Embryonic facial prominence (tissue), 1 donor: Measurements from ENCODE around the gene TMEM170A.
"Not testable (repeated sequence)": the region's sequence is repeated elsewhere in the genome, so short reads cannot be mapped to it uniquely, and the experiment has no call there.

ENCODE experiments used
- DNase-seq: peaks from one replicate; pipeline ENCODE4 v3.0.0-alpha.2; 2016; ENCODE audit errors: extremely low spot score

TMEM170A gene

DNA sequence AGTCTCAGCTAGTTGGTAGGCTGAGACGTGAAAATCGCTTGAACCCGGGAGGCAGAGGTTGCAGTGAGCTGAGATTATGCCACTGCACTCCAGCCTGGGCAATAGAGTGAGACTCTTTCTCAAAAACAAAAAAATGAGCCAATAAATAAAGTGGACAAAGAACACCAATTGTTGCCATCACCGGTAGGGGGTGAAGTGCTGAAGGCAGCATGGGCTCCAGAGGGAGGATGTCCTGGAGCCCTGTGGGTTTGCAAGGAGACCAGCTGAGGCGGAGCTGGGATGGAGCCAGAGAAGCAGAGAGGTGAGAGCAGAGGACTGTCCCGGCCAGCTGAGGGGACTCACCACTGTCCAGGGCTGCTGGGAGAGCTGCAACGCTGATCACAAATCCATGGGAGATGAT lies 17.0 kb upstream of the TMEM170A start:
- no peak for DNase-seq

DNA sequence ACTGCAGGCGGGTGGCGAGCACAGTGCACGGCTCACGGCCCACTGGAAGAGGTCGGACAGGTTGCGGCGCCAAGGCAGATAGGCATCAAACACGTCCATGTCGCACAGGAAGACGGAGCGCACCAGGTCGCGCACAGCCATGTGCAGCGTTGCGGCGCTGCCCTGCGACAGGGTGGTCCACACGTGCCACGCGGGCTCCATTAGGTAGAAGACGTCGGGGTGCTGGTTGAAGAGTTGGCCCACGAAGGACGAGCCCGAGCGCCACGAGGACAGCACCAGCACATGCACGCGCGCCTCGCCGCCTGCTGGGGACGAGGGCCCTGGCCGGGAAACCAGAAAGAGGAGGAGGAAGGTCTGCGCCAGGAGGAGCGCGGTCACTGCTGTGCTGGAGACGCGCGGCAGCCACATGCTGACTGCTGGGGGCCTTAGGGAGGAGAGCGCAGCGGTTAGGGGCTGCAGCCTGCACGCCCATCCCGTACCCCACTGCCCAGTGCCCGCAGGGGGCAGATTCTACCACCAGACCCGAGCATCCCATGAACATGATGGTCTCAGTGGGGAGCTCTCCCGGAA lies 15.0 kb upstream of the TMEM170A start:
- DNase-seq, result no peak

DNA sequence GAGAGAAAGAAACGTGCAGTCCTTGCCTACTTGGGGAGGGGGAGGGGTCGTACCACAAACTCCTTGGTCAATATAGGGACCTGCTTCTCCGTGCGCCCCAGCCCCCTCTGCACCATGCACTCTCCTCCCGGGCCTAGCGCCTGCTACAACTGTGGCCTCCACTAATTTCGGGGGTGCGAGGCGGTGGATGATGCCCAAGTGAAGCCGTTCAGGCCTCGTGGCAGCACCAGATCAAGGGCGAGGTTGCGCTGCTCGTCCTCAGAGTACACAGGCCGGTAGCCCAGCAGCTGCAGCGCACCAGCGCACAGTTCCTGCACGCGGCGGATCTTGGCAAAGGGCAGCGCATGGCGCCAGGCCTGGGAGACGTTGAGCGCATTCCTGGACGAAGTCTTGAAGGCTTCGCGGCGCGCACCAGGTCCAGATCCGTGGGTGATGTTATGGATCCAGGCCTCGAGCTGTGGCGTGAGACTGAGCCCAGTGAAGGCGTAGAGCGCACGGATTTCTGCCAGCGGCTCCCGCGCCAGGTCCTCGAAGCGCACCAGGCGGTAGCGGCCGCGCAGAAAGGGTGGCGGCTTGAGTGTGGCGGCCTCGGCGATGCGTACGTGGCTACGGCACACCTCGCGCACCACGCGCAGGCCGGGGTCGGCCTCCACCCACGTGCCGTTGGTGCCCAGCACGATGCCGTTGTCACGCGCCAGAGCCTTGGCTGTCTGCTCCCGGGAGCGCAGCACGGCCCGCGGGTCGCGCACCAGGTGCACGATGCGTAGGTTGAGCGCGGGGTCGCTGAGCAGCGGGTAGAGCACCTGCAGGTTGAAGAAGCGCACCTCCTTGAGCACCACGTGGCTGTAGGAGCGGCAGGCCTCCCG lies 14.2 kb upstream of the TMEM170A start:
- DNase-seq, result no peak

DNA sequence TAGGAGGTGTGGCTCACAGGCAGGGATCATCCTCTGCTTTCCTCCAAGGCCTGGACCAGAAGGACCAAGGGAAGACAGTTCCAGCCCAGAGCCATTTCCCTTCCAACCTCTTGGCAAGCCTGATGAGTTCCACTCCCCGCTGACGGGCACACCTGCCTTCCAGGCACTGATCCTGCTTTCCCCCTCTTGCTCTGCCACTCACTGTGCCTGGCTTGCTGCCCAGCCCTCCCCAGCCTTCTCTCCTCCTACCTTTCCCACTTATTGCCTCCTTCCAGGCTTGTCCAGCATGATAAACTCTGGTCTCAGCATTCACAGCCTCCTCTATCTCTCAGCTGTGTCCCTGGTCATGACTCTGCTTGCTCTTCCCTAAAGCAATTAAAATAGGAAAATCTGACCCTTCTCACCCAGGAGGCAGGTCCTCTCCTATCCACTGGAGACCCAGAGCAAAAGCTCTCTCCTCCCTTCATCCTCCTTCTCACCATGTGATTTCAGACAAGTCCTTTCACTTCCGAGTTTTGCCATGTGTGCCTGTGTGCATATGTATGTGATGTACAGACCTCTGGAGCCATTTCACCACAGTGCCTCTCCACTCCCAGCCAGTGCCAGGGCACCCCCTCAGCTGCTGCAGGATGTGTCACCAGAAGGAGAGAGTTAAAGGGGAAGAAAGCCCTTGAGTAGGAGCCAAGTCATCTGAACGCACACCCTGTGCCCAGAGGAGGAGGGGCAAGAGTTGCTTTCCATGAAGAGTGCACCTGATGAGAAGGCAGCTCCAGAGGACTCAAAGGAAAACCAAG lies 13.4 kb upstream of the TMEM170A start:
- DNase-seq, result no peak

DNA sequence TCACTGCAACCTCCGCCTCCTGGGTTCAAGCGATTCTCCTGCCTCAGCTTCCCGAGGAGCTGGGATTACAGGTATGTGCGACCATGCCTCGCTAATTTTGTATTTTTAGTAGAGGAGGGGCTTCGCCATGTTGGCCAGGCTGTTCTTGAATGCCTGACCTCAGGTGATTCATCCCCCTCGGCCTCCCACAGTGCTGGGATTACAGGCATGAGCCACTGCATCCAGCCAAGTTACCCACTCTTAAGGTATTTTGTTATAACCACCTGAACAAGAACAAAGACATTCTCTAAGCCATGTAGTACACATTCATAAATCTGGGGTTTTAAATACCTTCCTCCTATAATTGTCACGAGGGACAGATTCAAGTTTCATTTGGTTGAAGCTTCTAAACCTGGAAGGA lies 12.3 kb upstream of the TMEM170A start:
- no peak for DNase-seq

DNA sequence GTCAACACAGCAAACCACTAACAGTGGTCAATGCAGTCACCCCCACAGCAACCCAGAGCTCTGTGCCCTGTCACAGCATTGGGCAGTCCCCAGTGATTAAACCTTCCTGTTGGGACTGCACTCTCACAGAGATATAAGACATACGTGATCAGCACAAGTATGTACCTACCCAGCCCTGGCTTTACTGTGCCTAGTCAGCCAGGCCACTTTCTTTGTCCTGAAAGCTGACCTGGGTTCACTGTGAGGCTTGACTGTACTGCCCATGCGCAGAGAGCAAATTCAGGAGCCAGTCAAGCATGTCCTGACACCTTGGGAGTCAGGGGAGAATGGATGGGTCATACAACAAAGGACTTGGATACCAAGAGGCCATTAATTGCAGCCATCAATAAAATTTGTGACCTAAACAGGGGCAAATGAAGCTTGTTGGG lies 10.9 kb upstream of the TMEM170A start:
- no peak for DNase-seq

DNA sequence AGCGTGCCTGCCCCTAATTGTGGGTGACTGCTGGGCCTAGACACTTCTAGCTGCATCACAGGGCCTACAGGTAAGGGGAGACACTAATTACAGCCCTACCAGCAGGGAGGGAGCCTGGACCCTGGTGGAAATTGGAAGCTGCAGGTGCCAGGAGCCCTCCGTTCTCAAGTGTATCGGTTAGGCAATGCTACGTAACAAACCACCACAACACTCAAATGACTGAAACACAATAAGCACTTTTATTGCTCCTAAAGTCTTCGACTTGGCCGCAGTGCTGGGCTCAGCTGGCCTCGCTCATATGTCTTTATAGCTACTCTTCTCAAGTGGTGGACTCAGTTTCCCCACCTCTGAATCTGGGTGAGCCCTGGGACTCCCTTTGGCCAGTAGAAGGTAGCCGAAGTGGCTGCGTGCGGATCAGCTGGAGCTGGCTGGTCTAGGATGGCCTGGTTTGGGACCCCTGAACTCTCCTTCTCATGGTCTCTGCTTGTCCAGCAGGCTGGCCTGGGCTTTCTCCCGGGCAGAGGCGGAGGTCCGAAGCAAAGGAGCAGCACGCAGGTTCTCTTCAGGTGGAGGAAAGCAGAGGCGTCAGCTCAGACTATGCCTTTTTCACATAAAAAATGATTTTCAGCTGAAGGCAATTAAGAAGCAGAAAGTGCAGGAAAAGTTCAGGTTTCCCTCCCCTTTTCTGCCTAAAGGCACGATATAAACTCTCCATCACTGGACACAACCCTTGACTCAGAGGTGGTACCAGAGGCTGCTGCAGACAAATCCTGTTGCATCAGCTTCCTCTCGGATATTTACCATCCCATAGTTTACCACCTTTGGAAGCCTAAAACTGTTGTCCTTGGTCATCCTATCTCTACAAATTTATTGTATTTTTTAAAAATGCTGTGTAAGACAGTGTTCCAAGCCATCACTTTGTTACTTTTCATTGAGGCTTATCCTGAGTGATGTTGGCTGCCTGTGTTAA lies 8.7 kb upstream of the TMEM170A start:
- no peak for DNase-seq

DNA sequence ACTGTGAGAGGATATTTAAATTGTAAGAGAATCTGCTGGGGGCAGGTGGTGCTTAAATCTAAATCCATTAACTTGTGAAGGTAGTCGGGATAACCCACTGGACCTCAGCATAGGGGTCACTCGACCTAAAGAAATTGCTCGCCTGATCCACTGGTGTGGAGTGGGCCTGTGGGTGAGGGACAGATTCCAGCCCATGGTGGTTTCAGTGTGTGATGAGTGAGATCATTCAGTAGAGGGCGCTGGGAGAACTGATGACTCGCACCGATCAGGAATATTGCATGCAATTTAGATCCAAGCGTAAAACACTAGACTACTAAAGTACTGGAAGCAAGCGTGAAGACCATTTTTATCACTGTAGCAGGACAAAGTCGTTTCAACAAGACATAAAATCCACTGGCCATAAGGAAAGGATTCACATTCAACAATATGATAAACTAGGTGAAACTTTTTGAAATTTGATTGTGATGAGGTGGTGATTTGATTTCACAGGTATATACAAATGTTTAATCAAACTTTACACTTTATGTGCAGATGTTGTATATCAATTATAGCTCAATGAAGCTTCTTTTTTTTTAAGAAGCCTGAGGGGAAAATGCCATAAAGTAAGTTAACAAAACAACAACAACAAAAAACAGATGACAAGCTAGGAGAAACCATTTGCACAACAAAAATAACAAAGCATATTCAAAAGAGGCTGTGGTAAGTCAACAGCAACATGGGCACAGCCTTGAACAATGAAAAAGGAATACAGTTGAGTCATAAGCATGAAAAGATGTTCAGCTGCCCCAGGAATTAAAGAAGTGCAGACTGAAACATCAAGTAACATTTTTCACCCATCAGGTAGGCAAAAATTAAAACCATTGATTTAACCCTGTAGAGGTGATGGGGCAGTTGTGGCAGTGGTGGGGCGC lies 7.5 kb upstream of the TMEM170A start:
- peak; percentile 54 for DNase-seq

DNA sequence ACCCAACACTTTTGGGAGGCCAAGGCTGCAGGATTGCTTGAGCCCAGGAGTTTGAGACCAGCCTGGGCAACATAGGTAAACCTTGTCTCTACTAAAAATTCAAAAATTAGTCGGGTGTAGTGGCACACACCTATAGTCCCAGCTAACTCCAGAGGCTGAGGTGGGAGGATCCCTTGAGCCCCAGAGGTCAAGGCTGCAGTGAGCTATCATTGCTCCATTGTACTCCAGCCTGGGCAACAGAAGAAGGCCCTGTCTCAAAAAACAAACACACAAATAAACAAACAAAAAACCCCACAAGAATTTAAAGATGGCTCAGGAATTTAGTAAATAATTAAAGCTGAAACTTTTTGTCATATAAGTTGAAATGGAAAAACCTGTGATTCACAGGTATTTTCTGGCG lies 2.3 kb upstream of the TMEM170A start:
- DNase-seq, result no peak

DNA sequence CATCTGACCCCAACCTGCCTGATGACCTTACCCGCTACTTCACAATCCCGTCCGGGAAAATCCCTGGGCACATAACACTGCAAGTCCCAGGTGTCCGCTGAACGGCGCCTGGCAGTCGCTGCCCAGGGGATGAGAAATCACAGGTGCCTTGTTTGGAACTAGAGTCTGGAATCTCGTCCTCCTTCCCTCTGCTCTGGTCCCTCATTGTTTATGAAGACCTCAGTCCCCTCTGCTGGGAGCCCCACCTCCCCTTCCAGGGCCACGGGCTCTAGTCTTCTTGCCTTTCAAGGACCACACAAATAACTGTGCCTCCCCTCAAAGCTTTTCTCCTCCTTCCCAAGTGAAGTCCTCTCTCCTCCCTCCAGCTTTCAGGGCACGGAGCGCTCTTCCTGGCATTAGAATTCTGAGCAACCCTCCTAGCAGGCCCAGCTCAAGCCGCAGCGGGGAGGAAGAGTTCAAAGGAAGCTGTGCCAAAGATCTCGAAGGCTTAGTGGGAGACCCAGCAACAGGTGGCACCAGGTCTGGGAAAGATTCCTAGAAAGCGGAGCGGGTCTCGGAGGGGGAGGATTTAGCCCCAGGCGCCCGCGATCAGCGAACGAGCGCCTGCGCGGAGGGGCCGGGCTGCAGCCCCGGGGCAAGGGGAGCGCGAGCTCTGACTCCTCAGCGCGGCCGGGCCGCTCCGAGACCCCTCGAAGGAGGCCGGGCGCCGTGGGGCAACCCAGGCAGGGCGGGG lies 934 bp downstream of the TMEM170A start:
- DNase-seq, result peak; percentile 41

DNA sequence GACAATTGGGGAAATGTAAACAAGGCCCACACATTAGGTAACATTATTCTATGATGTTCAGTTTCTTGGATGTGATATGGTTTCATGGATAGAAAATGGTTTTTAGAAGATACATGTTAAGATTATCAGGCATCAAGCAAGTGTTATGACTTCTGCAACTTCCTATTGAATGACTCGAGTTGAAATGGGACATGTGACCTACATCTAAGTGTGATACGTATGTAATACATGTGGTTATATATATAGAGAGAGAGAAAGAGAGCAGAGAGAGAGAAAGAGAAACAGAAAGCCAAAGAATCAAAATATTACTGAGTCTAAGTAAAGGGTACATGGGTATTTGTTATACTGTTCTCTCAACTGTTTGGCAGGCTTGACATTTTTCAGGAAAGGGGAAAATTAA lies 1.7 kb downstream of the TMEM170A start:
- DNase-seq, result no peak

DNA sequence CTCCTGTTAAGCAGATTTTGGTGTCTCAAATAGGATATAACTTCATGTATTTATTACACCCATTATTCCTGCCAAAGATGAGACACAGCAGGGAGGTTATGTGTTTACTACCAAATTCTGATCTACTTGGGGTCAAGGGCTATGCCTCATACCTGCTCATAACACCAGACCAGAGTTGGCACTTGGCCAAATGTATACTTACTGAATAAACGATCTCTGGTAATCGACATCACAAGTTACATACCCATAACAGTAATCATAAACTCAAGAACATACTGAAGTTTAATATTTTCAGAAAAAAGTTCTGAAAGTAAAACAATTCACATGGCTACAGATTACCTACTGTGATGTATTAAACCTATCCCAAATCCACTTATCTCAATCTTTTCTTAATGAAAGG lies 2.9 kb downstream of the TMEM170A start:
- DNase-seq, result no peak

DNA sequence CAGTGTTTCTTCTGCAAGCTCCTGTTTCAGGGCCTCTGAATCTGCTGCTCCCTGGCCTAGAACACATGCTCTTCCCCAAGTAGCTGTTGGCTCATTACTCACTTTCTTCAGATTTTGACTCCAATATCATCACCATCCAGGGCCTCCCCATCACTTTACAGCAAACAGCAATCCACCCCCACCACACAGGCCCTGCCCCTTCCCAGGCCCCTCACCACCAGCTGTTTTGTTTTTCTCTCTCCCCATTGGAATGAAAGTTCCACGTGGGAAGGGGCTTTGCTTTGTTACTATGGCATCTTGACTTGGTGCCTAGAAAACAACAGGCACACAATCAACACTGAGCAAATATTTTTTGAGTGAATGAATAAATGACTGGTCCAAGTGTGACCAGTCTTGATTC lies 4.0 kb downstream of the TMEM170A start:
- peak; percentile 23 for DNase-seq

DNA sequence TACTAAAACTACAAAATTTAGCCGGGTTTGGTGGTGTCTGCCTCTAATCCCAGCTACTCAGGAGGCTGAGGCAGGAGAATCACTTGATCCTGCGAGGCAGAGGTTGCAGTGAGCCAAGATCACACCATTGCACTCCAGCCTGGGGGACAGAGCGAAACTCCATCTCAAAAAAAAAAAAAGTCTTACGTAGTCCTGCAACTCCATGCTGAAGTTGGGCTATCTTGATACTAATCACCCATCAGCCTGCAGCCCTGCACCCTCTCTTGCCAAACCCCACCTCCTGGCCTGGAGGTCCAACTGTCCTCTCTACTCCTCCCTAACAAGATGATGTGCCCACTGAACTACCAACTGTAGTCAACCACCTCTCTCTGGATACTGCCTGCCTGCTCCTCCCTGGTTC lies 4.8 kb downstream of the TMEM170A start:
- no peak for DNase-seq

DNA sequence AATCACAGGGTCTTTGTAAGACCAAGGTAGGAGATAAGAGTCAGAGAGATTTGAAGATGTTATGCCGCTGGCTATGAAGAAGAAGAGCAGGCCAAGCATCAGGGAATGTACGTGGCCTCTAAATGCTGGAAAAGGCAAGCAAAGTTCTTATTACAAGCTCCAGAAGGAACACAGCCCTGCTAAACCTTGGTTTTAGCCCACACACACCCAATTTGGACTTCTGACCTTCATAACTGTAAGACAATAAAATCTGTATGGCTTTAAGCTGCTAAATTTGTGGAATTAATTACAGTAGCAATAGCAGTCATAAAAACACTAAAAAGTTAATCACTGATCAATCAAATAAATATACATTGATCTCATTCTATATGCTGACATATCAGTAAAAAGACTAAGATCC lies 6.0 kb downstream of the TMEM170A start:
- DNase-seq, result no peak

DNA sequence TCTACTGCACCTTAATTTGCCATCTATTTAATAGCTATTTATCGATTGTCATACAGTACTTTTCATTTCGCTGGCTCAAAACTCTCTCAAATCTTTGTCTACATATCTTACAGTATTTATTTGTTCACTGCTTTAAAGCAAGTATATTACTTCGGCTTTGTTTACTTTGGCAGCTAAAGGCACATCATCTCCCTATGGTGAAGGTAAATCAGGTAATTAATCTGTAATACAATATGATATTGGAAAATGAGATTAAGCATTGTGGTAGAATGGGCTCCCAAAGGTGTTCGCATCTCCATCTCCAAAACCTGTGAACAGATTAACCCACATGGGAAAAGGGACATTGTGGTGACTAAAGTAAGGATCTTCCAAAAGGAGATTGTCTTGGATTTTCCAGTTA lies 6.5 kb downstream of the TMEM170A start:
- no peak for DNase-seq

DNA sequence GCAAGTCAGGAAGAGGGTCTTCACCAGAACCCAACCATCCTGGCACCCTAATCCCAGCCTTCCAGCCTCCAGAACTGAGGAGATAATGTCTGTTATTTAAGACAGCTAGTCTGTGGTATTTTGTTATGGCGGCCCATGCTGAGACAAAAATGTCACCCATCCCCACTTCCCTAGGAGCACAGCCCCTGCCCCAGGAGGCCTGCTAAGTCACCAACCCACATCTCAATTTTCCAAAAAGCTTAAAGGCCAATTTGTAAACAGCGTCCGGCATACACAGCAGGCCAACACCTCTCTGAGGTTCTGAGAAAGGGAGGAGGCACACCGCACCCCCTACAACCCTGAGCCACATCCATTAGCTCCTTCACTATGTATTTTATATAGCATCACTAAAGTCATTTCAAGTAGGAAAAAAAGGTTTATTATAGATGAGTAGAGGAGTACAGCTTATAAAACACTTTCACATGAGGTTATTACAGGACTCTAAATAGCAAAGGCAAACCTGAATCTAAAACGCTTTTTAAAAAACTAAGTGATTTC lies 6.9 kb downstream of the TMEM170A start:
- no peak for DNase-seq

DNA sequence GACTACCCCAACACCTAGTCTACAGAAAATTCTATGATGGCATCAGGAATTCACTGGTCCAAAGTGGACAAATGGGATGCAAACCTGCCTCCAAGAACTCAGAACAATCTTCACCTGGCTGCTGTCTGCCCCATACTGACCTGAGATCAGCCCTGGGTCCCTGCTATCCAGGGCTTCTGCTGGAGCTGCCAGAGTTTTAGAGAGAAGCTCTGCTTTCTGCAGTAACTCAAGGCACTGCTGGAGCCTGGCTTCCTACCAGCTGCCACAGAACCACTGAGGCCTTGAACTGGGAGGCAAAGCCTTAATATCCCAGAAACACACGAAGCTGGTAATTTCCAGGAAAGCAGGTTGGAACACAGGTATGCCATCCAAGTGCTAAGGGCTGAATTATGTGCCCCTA lies 7.5 kb downstream of the TMEM170A start:
- no peak for DNase-seq

DNA sequence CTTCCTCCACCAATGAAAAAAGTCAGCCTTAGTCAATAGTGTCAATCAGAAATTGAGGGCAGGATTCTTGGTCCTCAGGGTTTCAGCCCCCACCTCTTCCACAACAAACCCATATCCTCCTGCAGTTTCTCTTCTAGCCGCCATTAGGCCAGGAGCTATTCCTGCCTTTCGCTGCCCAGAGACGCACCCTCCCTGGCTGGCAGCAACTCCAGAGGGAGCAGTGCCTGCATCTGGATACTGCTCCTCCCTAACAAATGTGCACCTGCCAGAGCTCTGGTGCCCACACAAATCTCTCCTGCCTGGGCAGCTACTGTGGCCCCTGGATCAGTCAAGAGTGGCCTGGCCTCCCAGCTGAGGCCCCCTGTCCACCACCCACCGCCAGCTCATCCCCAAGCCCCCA lies 8.0 kb downstream of the TMEM170A start:
- DNase-seq, result not testable (repeated sequence)

DNA sequence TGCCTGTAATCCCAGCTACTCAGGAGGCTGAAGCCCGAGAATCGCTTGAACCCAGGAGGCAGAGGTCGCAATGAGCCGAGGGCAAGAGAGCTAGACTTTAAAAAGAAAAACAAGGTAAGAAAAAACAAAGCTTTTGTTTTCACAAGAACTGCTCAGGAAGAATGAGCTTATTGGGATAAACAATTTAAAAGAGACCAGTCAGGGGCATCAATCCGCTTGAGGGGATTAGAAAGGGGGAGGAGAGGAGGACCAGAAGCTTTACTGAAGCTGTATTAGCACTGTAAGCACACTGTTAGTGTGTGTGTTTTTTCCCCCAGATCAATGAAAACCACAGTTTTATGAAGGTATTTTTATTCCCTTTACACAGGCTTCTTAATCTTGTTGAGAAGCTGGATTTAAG lies 8.8 kb downstream of the TMEM170A start:
- no peak for DNase-seq
